Esophagus squamous epithelium (tissue), 4 donors: ENCODE measurements around the gene HES1.

Experiments
- CTCF ChIP-seq, 6 experiments: fragments of 450-650 bp in 4 of 6; fragments of 200-600 bp in 2 of 6; sonication (generic) in 2 of 6; IDR thresholded peaks; one replicate each; pipeline ENCODE4 v1.5.1; 2016 to 2019; ENCODE audit warnings: antibody characterized with exemption in 6 of 6, mild to moderate bottlenecking in 4 of 6, moderate library complexity in 4 of 6
- POLR2A ChIP-seq, 4 donors: fragments of 450-650 bp; IDR thresholded peaks; one replicate each; pipeline ENCODE4 v1.6.1; 2017; ENCODE audit warnings: antibody characterized with exemption in 4 of 4, mild to moderate bottlenecking in 4 of 4, moderate library complexity in 3 of 4

- TF ChIP-seq CTCF (IDR thresholded peaks at IDR 0.05) = no peak
- TF ChIP-seq POLR2A (IDR thresholded peaks at IDR 0.05) = no peak
These were observed 36.7 kb upstream of the HES1 start for GRCh38 chr3:194099215-194099614.
